Kidney epithelial cell (primary cell): ENCODE data around the gene RSRC1. TPM values are rescaled to one million over a fixed set of nuclear protein-coding genes. Genes with fewer than 3 reads are reported as not detected.
"Not testable (repeated sequence)": the region's sequence is repeated elsewhere in the genome, so short reads cannot be mapped to it uniquely, and the experiment has no call there.

Experiments
- DNase-seq: peaks from one replicate; pipeline ENCODE4 v3.0.0-alpha.2; 2010; ENCODE audit warnings: low read depth
- H3K27me3 ChIP-seq: 2 replicates; pipeline ENCODE4 v1.6.0; 2011; ENCODE audit warnings: low read length; ENCODE audit not compliant: control insufficient read depth, insufficient read depth
- H3K36me3 ChIP-seq: 2 replicates; pipeline ENCODE4 v1.5.1; 2011; ENCODE audit warnings: low read length; ENCODE audit not compliant: control insufficient read depth, insufficient read depth
- H3K4me3 ChIP-seq: 2 replicates; pipeline ENCODE4 v1.5.1; 2011; ENCODE audit warnings: low read depth, mild to moderate bottlenecking, control low read depth, low read length
- total RNA-seq: library from RNA; depleted of rRNA; stranded (reverse); fragments of >200 nt; gene quantifications from 2 replicates; pipeline ENCODE4 v1.2.3, GENCODE V29; 2015
- TF ChIP-seq, protein P1 (sequence below): IDR thresholded peaks from 2 replicates; pipeline ENCODE4 v1.5.1; 2011; ENCODE audit warnings: mild to moderate bottlenecking, moderate library complexity, low read length, control low read depth, inconsistent platforms; ENCODE audit not compliant: insufficient read depth, poor library complexity, severe bottlenecking

RSRC1 gene
- total RNA-seq, 1 donor from 2014 or later: 27.4 TPM

DNA sequence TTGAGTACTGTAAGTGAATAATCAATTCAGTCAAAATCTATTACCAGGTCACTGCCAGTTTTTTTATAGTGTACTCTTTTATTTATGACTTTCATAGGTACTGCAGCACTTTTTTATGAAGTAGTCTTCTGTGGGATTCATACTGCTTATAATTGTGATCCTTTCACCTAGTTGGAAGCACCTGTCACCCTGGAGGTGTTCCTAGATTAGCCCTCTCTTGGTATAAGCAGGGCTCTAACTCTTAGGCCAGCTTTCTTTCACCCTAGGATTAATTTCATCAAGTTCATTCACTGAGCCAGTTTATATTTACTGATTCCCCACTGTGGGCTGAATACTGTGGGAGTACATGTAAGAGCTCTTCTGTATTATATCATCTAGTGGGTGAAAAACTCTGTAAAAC is 395.2 kb downstream of the RSRC1 start:
- no peaks in the 10 kb centered on the region for H3K36me3 ChIP-seq
- H3K27me3 ChIP-seq: no peaks in the 10 kb centered on the region
- no peak overlapping the region for H3K4me3 ChIP-seq
- TF ChIP-seq, protein P1, sequence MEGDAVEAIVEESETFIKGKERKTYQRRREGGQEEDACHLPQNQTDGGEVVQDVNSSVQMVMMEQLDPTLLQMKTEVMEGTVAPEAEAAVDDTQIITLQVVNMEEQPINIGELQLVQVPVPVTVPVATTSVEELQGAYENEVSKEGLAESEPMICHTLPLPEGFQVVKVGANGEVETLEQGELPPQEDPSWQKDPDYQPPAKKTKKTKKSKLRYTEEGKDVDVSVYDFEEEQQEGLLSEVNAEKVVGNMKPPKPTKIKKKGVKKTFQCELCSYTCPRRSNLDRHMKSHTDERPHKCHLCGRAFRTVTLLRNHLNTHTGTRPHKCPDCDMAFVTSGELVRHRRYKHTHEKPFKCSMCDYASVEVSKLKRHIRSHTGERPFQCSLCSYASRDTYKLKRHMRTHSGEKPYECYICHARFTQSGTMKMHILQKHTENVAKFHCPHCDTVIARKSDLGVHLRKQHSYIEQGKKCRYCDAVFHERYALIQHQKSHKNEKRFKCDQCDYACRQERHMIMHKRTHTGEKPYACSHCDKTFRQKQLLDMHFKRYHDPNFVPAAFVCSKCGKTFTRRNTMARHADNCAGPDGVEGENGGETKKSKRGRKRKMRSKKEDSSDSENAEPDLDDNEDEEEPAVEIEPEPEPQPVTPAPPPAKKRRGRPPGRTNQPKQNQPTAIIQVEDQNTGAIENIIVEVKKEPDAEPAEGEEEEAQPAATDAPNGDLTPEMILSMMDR: no peak
- no peak for DNase-seq

DNA sequence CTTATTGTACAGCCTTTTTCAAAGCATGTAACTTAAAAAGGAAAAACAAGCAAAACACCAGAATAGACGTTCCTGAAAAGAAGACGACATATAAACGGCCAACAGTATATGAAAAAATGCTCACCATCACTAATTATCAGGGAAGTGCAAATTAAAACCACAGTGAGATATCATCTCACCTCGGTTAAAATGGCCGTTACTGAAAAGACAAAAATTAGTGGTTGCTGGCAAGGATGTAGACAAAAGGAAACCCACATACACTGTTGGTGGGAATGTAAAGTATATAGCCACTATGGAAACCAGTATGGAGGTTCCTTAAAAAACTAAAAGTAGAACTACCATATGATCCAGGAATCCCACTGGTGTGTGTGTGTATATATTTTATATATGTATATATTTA is 396.6 kb downstream of the RSRC1 start:
- no peak for DNase-seq
- H3K36me3 ChIP-seq: no peaks in the 10 kb centered on the region
- H3K27me3 ChIP-seq: no peaks in the 10 kb centered on the region
- no peak overlapping the region for H3K4me3 ChIP-seq
- TF ChIP-seq, protein P1: no peak

DNA sequence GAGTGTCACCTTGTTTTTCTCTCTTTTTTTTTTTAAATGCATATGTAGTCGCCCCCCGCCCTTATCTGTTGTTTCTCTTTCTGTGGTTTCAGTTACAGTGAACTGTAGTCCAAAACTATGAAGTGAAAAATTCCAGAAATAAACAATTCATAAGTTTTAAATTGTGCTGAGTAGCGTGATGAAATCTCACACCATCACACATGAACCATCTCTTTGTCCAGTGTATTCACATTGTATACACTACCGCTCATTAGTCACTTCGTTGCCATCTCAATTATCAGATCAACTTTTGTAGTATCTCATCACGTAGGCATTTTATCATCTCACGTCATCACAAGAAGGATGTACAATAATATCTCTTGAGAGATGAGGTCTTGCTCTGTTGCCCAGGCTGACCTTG is 398.6 kb downstream of the RSRC1 start:
- no peaks in the 10 kb centered on the region for H3K27me3 ChIP-seq
- DNase-seq: no peak
- H3K4me3 ChIP-seq: no peak overlapping the region
- H3K36me3 ChIP-seq: no peaks in the 10 kb centered on the region
- TF ChIP-seq, protein P1: no peak

DNA sequence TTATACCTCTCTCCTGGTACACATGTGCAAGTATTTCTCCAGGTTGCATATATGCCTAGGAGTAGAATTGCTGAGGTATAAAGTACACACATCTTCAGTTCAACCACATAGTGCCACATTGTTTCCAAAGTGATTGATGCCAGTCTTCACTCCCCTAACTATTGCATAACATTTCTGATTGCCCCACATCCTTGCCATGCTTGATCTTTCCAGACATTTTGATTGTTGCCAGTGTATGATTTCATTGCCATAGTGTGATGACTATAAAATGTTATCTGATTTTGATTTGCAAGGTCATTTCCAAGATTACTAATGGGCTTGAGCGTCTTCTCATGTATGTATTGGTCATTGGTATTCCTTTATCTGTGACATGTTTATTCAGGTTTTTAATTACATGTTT is 400.0 kb downstream of the RSRC1 start:
- no peak for DNase-seq
- TF ChIP-seq, protein P1: no peak
- Histone ChIP-seq H3K4me3 (no peak overlapping the region), H3K36me3 (no peaks in the 10 kb centered on the region), H3K27me3 (no peaks in the 10 kb centered on the region)

DNA sequence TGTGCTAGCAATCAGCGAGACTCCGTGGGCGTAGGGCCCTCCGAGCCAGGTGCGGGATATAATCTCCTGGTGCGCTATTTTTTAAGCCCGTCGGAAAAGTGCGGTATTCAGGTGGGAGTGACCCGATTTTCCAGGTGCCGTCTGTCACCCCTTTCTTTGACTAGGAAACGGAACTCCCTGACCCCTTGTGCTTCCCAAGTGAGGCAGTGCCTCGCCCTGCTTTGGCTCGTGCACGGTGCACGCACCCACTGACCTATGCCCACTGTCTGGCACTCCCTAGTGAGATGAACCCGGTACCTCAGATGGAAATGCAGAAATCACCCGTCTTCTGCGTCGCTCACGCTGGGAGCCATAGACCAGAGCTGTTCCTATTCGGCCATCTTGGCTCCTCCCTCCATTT is 406.8 kb downstream of the RSRC1 start:
- not testable (repeated sequence) for H3K27me3 ChIP-seq

DNA sequence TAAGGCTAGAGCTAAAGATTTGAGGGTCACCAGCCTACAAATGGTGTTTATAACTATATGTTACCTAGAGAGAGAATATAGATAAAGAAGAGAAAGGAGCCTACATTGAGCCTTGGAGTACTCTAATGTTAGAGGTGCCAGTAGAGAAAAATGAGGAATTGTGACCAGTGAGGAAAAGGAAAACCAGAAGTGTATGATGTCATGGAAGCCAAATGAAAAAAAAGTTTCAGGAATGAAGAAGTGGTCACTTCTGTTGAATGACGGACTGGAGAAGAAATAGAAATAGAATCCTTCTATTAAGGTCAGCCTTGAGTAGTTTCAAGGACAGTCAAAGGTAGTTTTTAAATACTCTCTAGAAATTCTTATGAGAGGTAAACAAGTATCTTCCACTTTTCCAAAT is 409.9 kb downstream of the RSRC1 start:
- DNase-seq: no peak
- Histone ChIP-seq H3K27me3 (no peaks in the 10 kb centered on the region), H3K36me3 (no peaks in the 10 kb centered on the region), H3K4me3 (no peak overlapping the region)
- TF ChIP-seq, protein P1: no peak

More for the DNA sequence above, 406.8 kb downstream of the RSRC1 start:
- H3K4me3 ChIP-seq, DNase-seq, H3K36me3 ChIP-seq: not testable (repeated sequence)
